HG03159 (cell line): Measurements from ENCODE around the gene ENTHD1.

Source experiments
- ATAC-seq: cut with Tn5 transposase; IDR thresholded peaks from one replicate; pipeline ENCODE4 v1.9.1; 2021; ENCODE audit warnings: mild to moderate bottlenecking, moderate library complexity; ENCODE audit not compliant: unreplicated experiment

Gene ENTHD1

DNA sequence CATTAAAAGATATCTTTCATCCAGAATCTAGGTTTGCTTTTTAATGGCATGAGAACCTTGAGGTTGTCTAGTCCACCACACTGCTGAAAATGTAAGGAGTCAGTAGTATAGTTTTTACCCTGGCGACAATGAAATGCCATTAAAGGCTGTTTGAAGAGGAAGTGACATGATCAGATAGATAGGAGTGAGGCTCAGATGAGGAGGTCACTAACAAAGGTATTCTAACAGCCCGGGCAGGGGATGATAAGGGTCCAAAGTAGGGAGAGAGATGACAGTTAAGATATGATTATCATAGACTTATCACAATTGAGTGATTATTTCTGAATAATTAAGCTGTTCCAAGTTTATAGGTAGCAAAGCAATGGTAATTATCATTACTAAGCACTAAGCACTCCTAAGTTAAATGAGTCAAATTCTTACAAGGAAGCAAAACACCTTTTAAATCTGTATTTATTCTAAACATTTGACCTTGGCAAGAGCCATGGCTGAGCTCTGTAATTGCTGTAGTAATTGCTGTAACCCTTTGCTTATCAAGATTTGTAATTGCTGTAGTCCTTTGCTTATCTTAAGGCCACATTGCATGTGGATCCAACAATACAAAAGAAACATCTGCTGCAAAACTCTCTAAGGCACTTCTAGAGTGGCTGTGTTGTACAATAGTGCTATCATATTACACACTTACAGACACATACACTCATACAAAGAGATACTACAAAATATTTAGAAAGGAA is 92.6 kb downstream of the ENTHD1 start:
- no peak for ATAC-seq

- no peak for ATAC-seq
Observed at GRCh38 chr22:39797528-39798147, 95.9 kb downstream of the ENTHD1 start.

GRCh38 chr22:39789788-39790187 is 103.8 kb downstream of the ENTHD1 start:
- no peak for ATAC-seq

GRCh38 chr22:39785232-39785631 is 108.3 kb downstream of the ENTHD1 start:
- no peak for ATAC-seq

DNA sequence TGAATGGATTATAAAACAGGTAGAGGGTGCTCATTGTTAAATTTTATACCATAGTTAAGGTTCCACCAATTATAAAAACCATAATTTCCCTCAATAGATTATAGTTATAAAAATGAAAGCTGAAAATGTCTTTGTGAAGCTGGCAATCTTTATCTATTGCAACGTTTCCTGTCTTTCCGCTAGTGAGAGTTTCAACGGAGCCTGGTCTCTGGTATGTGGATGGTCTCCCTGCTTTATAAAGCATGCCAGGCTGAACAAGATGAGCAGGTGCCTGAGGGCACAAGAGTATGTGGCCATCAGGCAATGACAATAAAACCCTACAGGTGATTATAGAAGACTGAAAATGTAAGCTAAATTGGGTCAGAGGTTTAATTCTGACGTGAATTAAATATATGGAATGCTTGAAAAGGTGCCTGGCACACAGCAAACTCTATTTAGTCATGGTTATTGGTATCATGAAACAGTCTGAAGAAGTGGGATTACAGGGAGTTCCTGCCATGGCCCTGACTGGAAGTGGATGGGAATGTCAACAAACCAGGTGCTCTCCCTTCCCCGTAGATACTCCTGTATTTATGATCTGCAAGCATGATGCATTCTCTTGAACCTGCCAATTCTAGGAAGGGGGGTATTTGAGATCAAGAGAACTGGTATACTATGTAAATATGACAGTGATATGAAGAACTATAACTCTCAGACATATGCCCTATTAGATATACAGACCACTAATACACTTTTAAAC is 115.7 kb downstream of the ENTHD1 start:
- no peak for ATAC-seq

DNA sequence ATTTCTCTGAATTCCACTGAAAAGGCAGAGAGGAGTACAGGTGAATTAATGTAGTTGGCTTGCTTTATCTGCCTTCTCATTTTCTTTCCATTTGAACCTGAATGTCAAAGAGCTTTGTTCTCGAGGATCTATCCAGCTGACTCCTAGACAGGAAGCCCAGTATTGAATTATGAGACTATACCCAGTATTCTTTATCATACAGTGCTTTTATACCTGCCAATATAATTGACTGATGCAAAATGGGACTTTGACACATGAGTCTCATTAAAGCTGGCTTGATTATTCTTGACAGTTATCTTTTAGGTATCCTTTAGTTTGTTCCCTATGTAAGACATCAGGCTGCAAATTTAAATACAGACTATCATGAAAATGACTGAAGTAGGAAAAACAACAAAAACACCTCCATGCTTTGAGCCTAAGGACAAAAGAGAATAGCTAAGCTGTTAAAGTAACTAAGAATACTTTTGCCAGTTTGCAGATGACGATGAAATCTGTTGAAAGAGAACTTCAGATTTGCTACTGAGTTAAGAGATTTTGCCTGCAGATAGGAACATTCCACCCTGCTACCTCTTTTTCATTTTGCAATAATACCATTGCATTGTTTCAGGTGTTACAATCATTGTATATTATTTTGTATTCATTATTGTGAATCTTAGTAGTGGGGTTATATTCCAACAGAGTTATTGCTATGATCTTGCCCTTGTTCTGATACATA is 117.1 kb downstream of the ENTHD1 start:
- no peak for ATAC-seq

GRCh38 chr22:39773976-39774539 is 119.5 kb downstream of the ENTHD1 start:
- ATAC-seq: no peak

GRCh38 chr22:39773503-39773902 is 120.1 kb downstream of the ENTHD1 start:
- no peak for ATAC-seq

- ATAC-seq: no peak
Observed at GRCh38 chr22:39771486-39771885, 122.1 kb downstream of the ENTHD1 start.

DNA sequence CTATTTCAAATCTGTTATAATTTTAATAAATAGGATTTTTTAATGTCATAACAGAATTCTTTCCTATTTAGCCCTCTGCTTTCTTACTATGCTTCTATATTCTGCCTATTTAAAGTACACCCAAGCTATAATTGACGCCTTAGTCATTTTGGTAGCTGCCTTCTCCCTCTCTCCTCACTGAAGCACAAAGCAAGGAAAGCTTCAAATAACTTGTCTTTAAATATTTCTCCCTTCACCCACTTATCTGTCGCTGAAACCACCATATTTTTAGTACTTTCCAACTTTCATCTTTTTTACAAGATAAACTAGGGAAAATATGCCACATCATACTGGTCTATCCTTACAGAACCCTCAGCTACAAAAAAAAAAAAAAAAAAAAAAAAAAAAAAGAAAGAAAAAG is 127.9 kb downstream of the ENTHD1 start:
- ATAC-seq: no peak

GRCh38 chr22:39765046-39765445 is 128.5 kb downstream of the ENTHD1 start:
- no peak for ATAC-seq

- no peak for ATAC-seq
Observed at GRCh38 chr22:39763276-39763675, 130.3 kb downstream of the ENTHD1 start.

- no peak for ATAC-seq
Observed at GRCh38 chr22:39750759-39751158, 142.8 kb downstream of the ENTHD1 start.

DNA sequence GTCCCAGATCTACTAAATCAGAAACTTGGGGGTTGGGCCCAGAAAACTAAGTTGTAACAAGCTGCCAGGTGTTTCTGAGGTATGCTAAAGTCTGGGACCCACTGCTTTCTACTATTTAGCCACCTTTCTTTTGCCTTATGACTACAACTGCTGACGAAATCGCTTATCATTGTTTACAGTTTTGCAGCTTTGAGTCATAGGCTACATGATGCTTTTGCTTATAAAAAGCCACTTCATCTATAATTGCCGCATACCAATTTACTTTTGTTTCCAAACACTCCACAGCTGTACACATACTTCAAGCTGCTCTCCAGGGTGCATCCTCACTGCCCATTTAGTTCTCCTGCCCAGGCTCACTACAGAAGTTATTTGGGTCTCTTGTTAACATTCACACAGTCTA is 144.7 kb downstream of the ENTHD1 start:
- no peak for ATAC-seq

DNA sequence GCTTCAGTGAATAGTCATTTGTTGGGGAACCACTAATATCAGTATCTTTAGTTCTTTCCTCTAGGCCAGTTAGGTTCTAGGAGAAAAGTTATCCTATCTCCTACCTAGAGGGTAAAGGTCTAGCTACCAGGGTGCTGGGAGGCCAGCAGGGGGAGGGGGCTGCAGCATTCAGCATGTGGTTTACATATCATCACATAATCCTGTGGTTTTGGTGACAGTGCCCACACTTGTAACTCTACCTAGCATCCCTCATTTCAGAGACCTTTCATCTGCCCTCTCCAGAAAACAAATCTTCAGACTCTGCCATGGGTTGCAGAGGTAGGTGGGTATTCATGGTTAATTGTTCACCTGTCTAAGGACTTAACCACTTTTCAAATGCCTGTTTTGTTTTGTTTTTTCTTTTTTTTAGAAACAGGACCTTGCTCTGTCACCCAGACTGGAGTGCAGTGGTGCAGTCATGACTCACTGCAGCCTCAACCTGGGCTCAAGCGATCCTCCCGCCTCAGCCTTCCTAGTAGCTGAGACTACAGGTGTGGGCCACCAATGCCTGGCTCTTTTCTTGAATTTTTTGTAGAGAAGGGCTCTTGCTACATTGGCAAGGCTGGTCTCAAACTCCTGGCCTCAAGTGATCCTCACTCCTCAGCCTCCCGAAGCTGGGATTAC is 146.8 kb downstream of the ENTHD1 start:
- ATAC-seq: no peak

DNA sequence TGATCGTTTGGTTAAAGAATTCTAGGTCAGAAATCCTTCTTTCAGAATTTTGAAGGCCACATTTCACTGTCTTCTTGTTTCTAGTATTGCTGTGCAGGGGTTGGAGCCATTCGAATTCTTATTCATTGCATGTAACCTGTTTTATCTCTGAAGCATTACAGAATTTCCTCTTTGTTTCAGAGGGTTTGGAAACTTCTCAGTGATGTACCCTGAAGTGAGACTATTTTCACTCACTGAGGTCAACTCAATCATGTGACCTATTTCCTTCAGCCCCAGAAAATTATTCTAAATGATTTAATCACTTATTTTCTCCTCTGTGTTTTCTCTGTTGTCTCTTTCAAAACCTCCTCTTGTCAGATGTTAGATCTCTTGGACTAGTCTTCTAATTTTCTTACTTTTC is 147.8 kb downstream of the ENTHD1 start:
- ATAC-seq: no peak

DNA sequence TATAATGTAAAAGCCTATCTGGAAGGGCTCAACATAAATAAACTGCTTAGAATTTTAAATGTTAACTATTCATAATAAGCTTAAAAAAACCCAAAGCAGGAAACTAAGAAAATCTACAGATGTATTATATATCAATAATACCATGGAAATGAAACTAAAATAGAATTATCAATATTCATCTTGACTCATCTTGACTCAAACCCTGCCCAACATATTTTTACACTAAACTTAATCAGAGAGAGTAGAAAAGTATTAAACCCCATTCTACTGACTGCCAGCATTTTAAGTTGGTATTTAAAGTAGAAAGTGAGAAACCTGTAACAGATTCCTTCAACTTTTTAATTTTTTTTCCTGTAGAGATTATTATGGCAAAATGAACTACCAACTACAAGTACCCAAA is 149.2 kb downstream of the ENTHD1 start:
- ATAC-seq: no peak

GRCh38 chr22:39743935-39744334 is 149.6 kb downstream of the ENTHD1 start:
- no peak for ATAC-seq

- no peak for ATAC-seq
Observed at GRCh38 chr22:39739338-39740027, 154.1 kb downstream of the ENTHD1 start.

- no peak for ATAC-seq
Observed at GRCh38 chr22:39738746-39739145, 154.8 kb downstream of the ENTHD1 start.
